ENCODE results near the gene NXPH3.
A peak's percentile ranks its signal among the peaks of the same experiment; 100 is the strongest.

NXPH3 gene

GRCh38 chr17:49612726-49613125, 37.1 kb downstream of the NXPH3 start:
- no peak for DNase-seq
- H3K27ac ChIP-seq = no peak overlapping the region
- no peak for TF ChIP-seq CTCF (IDR thresholded peaks at IDR 0.05; ENCODE audit: low read depth, low read length, missing control alignments)
- peaks cover 34% of the 10 kb centered on the region for H3K36me3 ChIP-seq (replicated peaks)
- no peaks in the 10 kb centered on the region for H3K27me3 ChIP-seq (replicated peaks)
- no peak overlapping the region for H3K4me3 ChIP-seq (ENCODE audit: low read depth, low read length)
- in situ Hi-C loops (cut with HindIII; ENCODE audit: low pct_ligation_motif_present, low sequenced_read_pairs) = no loop called here

GRCh38 chr17:49613182-49613800, 37.6 kb downstream of the NXPH3 start:
- no peak for TF ChIP-seq CTCF (IDR thresholded peaks at IDR 0.05; ENCODE audit: low read depth, low read length, missing control alignments)
- Histone ChIP-seq H3K27ac (no peak overlapping the region), H3K27me3 (replicated peaks) (no peaks in the 10 kb centered on the region), H3K4me3 (ENCODE audit: low read depth, low read length) (no peak overlapping the region), H3K36me3 (replicated peaks) (peaks cover 38% of the 10 kb centered on the region)
- in situ Hi-C loops (cut with HindIII; ENCODE audit: low pct_ligation_motif_present, low sequenced_read_pairs) = no loop called here
- DNase-seq = no peak

- in situ Hi-C loops (cut with HindIII; ENCODE audit: low pct_ligation_motif_present, low sequenced_read_pairs) = no loop called here
- no peak overlapping the region for H3K27ac ChIP-seq
- TF ChIP-seq CTCF (IDR thresholded peaks at IDR 0.05; ENCODE audit: low read depth, low read length, missing control alignments) = peak; percentile 52
- no peak for DNase-seq
- H3K36me3 ChIP-seq (replicated peaks) = peaks cover 32% of the 10 kb centered on the region
- H3K27me3 ChIP-seq (replicated peaks) = no peaks in the 10 kb centered on the region
- H3K4me3 ChIP-seq (ENCODE audit: low read depth, low read length) = no peak overlapping the region
These were observed 40.4 kb downstream of the NXPH3 start for GRCh38 chr17:49616086-49616485.

GRCh38 chr17:49616601-49617131, 41.0 kb downstream of the NXPH3 start:
- Histone ChIP-seq H3K27me3 (replicated peaks) (no peaks in the 10 kb centered on the region), H3K27ac (no peak overlapping the region), H3K4me3 (ENCODE audit: low read depth, low read length) (no peak overlapping the region), H3K36me3 (replicated peaks) (peaks cover 34% of the 10 kb centered on the region)
- TF ChIP-seq CTCF (IDR thresholded peaks at IDR 0.05; ENCODE audit: low read depth, low read length, missing control alignments) = no peak
- in situ Hi-C loops (cut with HindIII; ENCODE audit: low pct_ligation_motif_present, low sequenced_read_pairs) = no loop called here
- DNase-seq = no peak

GRCh38 chr17:49618028-49618611, 42.4 kb downstream of the NXPH3 start:
- DNase-seq = no peak
- no peak overlapping the region for H3K4me3 ChIP-seq (ENCODE audit: low read depth, low read length)
- H3K27me3 ChIP-seq (replicated peaks) = no peaks in the 10 kb centered on the region
- H3K36me3 ChIP-seq (replicated peaks) = peaks cover 42% of the 10 kb centered on the region
- in situ Hi-C loops (cut with HindIII; ENCODE audit: low pct_ligation_motif_present, low sequenced_read_pairs) = no loop called here
- H3K27ac ChIP-seq = no peak overlapping the region
- TF ChIP-seq CTCF (IDR thresholded peaks at IDR 0.05; ENCODE audit: low read depth, low read length, missing control alignments) = no peak
